DMS53 treated with DMSO at 0.1 percent for 48 hours (cell line): ENCODE measurements around the gene WWOX.

ENCODE experiments used
- DNase-seq: peaks from one replicate; lab custom pipeline; 2025; ENCODE audit not compliant: unreplicated experiment; lab: John Stamatoyannopoulos, UW

WWOX gene

GRCh38 chr16:78431004-78431670 is 331.7 kb downstream of the WWOX start:
- DNase-seq, result no peak

GRCh38 chr16:78431701-78432100 is 332.2 kb downstream of the WWOX start:
- no peak for DNase-seq

- no peak for DNase-seq
Observed at GRCh38 chr16:78432451-78432850, 333.0 kb downstream of the WWOX start.

GRCh38 chr16:78433116-78433515 is 333.7 kb downstream of the WWOX start:
- no peak for DNase-seq

- DNase-seq, result no peak
Observed at GRCh38 chr16:78434401-78434800, 334.9 kb downstream of the WWOX start.

GRCh38 chr16:78435260-78435659 is 335.8 kb downstream of the WWOX start:
- DNase-seq, result no peak

- DNase-seq, result no peak
Observed at GRCh38 chr16:78436023-78436422, 336.6 kb downstream of the WWOX start.

- no peak for DNase-seq
Observed at GRCh38 chr16:78436846-78437245, 337.4 kb downstream of the WWOX start.

- peak; percentile 6 for DNase-seq
Observed at GRCh38 chr16:78437352-78437968, 338.0 kb downstream of the WWOX start.

GRCh38 chr16:78438219-78438618 is 338.8 kb downstream of the WWOX start:
- no peak for DNase-seq

GRCh38 chr16:78438632-78439031 is 339.2 kb downstream of the WWOX start:
- DNase-seq, result no peak

- DNase-seq, result no peak
Observed at GRCh38 chr16:78439646-78440045, 340.2 kb downstream of the WWOX start.

- DNase-seq, result no peak
Observed at GRCh38 chr16:78441298-78441697, 341.8 kb downstream of the WWOX start.

GRCh38 chr16:78443542-78444364 is 344.3 kb downstream of the WWOX start:
- DNase-seq, result no peak

- no peak for DNase-seq
Observed at GRCh38 chr16:78445818-78446217, 346.4 kb downstream of the WWOX start.

- no peak for DNase-seq
Observed at GRCh38 chr16:78446486-78446885, 347.0 kb downstream of the WWOX start.

- DNase-seq, result no peak
Observed at GRCh38 chr16:78446992-78447563, 347.6 kb downstream of the WWOX start.

GRCh38 chr16:78448658-78449271 is 349.3 kb downstream of the WWOX start:
- no peak for DNase-seq

- DNase-seq, result no peak
Observed at GRCh38 chr16:78450255-78450654, 350.8 kb downstream of the WWOX start.

GRCh38 chr16:78452025-78452555 is 352.6 kb downstream of the WWOX start:
- no peak for DNase-seq

- no peak for DNase-seq
Observed at GRCh38 chr16:78455861-78456260, 356.4 kb downstream of the WWOX start.
